IPS-18a (cell line): ENCODE data around the gene ITM2B.

Experiments
- H3K27ac ChIP-seq: one replicate; pipeline ENCODE4 v1.5.1; 2013; ENCODE audit warnings: low read length
- H3K27me3 ChIP-seq: one replicate; pipeline ENCODE4 v1.6.1; 2013; ENCODE audit warnings: mild to moderate bottlenecking, low read length; ENCODE audit not compliant: control insufficient read depth, insufficient read depth
- H3K36me3 ChIP-seq: one replicate; pipeline ENCODE4 v1.6.1; 2013; ENCODE audit warnings: low read depth, low read length; ENCODE audit not compliant: control insufficient read depth
- H3K4me1 ChIP-seq: one replicate; pipeline ENCODE4 v1.6.1; 2013; ENCODE audit warnings: low read depth, low read length; ENCODE audit not compliant: control insufficient read depth
- H3K4me3 ChIP-seq: one replicate; pipeline ENCODE4 v1.5.1; 2013; ENCODE audit warnings: low read length
- H3K9ac ChIP-seq: one replicate; pipeline ENCODE4 v1.6.1; 2013; ENCODE audit warnings: mild to moderate bottlenecking, low read length, moderate library complexity
- H3K9me3 ChIP-seq: one replicate; pipeline ENCODE4 v1.6.1; 2013; ENCODE audit warnings: low read depth, low read length; ENCODE audit not compliant: control insufficient read depth

The ITM2B gene

DNA sequence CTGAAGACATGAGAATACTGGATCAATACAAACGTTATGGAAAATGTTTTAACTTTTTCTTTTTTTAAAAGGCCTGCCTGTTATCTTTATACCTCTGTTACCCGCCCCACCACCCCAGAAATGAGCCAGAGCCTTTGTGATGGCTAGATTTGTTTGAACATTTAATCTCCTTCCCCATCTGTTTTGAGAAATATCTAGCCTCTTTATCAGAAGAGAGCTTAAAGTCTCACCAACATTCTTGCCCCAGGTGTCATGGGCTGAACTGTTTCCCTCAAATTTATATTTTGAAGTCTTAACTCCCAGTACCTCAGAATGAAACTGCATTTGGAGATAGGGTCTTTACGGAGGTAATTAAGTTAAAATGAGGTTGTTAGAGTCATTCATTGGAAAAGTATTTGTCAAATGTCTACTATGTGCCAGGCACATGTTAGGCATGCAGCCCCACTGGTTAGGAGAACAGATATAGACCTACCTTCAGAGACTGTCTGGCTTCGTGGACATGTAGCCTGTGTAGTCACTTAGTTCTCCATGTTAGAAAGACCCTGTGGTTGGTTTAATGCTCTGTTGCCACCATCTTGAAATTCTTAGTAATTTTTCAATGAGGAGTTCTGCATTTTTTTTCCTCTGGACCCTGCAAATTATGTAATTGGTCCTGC is 64.3 kb downstream of the ITM2B start:
- Histone ChIP-seq H3K36me3 (no peaks in the 10 kb centered on the region), H3K27ac (no peak overlapping the region), H3K9me3 (no peaks in the 10 kb centered on the region), H3K4me3 (no peak overlapping the region), H3K4me1 (no peaks in the 10 kb centered on the region), H3K9ac (no peak overlapping the region), H3K27me3 (no peaks in the 10 kb centered on the region)

DNA sequence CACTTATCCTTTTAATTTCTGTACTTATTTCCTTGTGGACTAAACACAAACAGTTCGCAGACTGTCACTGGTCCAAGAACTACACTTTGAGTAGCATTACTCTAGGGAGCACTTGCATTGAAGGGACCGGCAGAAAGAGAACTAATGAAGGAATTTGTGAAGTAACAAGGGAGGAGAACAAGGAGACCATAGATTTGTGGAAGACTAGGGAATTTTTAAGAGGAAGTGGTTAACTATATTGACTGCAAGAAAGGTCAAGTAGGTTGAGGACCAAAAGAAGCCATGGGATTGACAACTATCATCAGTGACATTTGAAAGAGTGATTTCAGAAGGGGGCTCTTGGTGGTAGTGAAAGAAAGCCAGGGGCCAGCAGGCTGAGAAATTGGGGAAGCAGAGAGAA is 66.6 kb downstream of the ITM2B start:
- H3K4me1 ChIP-seq = no peaks in the 10 kb centered on the region
- no peaks in the 10 kb centered on the region for H3K9me3 ChIP-seq
- no peaks in the 10 kb centered on the region for H3K36me3 ChIP-seq
- H3K27me3 ChIP-seq = no peaks in the 10 kb centered on the region
- H3K4me3 ChIP-seq = no peak overlapping the region
- no peak overlapping the region for H3K27ac ChIP-seq
- no peak overlapping the region for H3K9ac ChIP-seq

DNA sequence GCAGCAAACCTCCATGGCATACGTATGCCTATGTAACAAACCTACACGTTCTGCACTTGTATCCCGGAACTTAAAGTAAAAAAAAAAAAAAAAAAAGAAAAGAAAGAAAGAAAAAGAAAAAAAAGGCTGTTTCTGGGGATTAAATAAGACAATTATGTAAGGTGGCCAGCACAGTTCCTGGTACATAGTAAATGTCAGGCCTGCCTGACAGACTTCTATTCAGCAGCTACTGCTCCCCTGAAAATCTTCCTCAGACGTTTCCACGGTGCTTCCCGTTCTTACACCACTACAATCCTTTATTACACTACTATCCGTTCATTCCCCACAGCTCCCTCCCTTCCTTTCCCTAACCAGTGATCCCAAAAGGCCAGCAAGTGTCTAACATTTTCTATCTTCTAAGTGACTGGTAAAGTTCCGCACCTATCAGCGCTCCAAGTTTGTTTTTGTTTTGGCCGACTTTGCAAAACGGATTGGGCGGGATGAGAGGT is 69.9 kb downstream of the ITM2B start:
- no peaks in the 10 kb centered on the region for H3K9me3 ChIP-seq
- H3K9ac ChIP-seq = peak overlapping the region; percentile 95
- peak overlapping the region; percentile 98 for H3K4me3 ChIP-seq
- H3K27ac ChIP-seq = peak overlapping the region; percentile 78
- no peaks in the 10 kb centered on the region for H3K27me3 ChIP-seq
- no peaks in the 10 kb centered on the region for H3K4me1 ChIP-seq
- no peaks in the 10 kb centered on the region for H3K36me3 ChIP-seq

- Histone ChIP-seq H3K9me3 (no peaks in the 10 kb centered on the region), H3K27me3 (no peaks in the 10 kb centered on the region), H3K4me3 (peak within 1 kb of the TSS; percentile 98), H3K27ac (peak within 1 kb of the TSS; percentile 78), H3K9ac (peak within 1 kb of the TSS; percentile 95), H3K36me3 (no peaks in the 10 kb centered on the region), H3K4me1 (no peaks in the 10 kb centered on the region)
Observed at GRCh38 chr13:48303359-48304142, 70.5 kb downstream of the ITM2B start, which contains the start of gene RB1. TSS of gene RB1 (plus strand) at chr13:48303751. CDS start at chr13:48303913, 162 bp downstream.

- no peaks in the 10 kb centered on the region for H3K9me3 ChIP-seq
- no peaks in the 10 kb centered on the region for H3K4me1 ChIP-seq
- H3K9ac ChIP-seq = peak overlapping the region; percentile 95
- no peaks in the 10 kb centered on the region for H3K27me3 ChIP-seq
- no peaks in the 10 kb centered on the region for H3K36me3 ChIP-seq
- peak overlapping the region; percentile 98 for H3K4me3 ChIP-seq
- H3K27ac ChIP-seq = no peak overlapping the region
Observed at GRCh38 chr13:48304143-48304876, 71.3 kb downstream of the ITM2B start.

GRCh38 chr13:48311223-48311622 is 78.2 kb downstream of the ITM2B start:
- no peaks in the 10 kb centered on the region for H3K4me1 ChIP-seq
- no peaks in the 10 kb centered on the region for H3K36me3 ChIP-seq
- no peak overlapping the region for H3K27ac ChIP-seq
- H3K9me3 ChIP-seq = no peaks in the 10 kb centered on the region
- H3K4me3 ChIP-seq = no peak overlapping the region
- no peaks in the 10 kb centered on the region for H3K27me3 ChIP-seq
- H3K9ac ChIP-seq = no peak overlapping the region

DNA sequence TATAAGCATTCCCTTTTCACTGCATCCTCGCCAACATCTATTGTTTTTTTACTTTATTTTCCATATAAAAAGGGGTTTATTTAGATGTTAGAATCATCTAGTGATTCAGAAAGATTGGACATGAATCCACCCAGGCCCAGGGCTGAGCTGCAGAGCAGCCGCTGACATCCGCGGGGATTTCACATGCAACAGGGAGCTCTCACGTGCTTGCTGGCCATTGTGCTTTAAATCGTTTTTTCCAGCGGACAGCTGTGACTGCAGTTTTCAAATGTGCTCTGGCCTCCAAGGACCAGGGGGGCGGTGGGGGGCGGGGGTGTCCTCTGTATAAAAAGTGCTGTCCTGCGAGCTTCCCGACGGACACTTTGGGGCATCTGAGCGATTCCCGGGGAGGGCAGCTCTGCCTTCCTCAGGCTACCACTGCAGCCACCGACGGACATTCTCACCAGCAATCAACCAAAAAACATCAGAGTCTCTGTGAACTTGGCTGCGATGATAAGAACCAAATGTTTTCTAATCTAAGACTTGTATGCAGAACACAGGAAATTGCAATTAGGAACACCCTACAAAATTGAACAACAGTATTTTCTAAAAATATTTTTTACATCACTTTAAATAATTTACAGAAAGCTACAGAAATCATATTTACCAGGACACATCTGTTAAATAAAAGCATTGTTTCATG is 83.1 kb downstream of the ITM2B start:
- Histone ChIP-seq H3K27ac (no peak overlapping the region), H3K4me1 (no peaks in the 10 kb centered on the region), H3K4me3 (no peak overlapping the region), H3K27me3 (no peaks in the 10 kb centered on the region), H3K9ac (no peak overlapping the region), H3K9me3 (no peaks in the 10 kb centered on the region), H3K36me3 (no peaks in the 10 kb centered on the region)

GRCh38 chr13:48316826-48317510 is 84.0 kb downstream of the ITM2B start:
- H3K27ac ChIP-seq = no peak overlapping the region
- no peaks in the 10 kb centered on the region for H3K9me3 ChIP-seq
- H3K4me3 ChIP-seq = no peak overlapping the region
- H3K9ac ChIP-seq = no peak overlapping the region
- no peaks in the 10 kb centered on the region for H3K36me3 ChIP-seq
- no peaks in the 10 kb centered on the region for H3K27me3 ChIP-seq
- H3K4me1 ChIP-seq = no peaks in the 10 kb centered on the region

- no peak overlapping the region for H3K9ac ChIP-seq
- H3K27me3 ChIP-seq = no peaks in the 10 kb centered on the region
- no peaks in the 10 kb centered on the region for H3K4me1 ChIP-seq
- no peaks in the 10 kb centered on the region for H3K36me3 ChIP-seq
- H3K4me3 ChIP-seq = no peak overlapping the region
- H3K27ac ChIP-seq = no peak overlapping the region
- H3K9me3 ChIP-seq = no peaks in the 10 kb centered on the region
Observed at GRCh38 chr13:48317511-48318376, 84.7 kb downstream of the ITM2B start.

GRCh38 chr13:48318377-48318811 is 85.4 kb downstream of the ITM2B start:
- Histone ChIP-seq H3K9me3 (no peaks in the 10 kb centered on the region), H3K27ac (no peak overlapping the region), H3K36me3 (no peaks in the 10 kb centered on the region), H3K9ac (no peak overlapping the region), H3K27me3 (no peaks in the 10 kb centered on the region), H3K4me1 (no peaks in the 10 kb centered on the region), H3K4me3 (no peak overlapping the region)
